Tibial nerve (tissue), 4 donors: ENCODE data around the gene SLC25A45. TPM values are rescaled to one million over a fixed set of nuclear protein-coding genes. Genes with fewer than 3 reads are reported as not detected.

Experiments
- DNase-seq, 2 donors: peaks; one replicate each; pipeline ENCODE4 v3.0.0-alpha.2; 2019; ENCODE audit warnings: low spot score in 2 of 2
- H3K27ac ChIP-seq, 4 donors: fragments of 200-600 bp; sonication (generic) in 3 of 4; one replicate each; pipeline ENCODE4 v1.5.1; 2017 to 2019; ENCODE audit warnings: mild to moderate bottlenecking in 1 of 4
- H3K27me3 ChIP-seq, 2 donors: fragments of 200-600 bp; sonication (generic) in 1 of 2; one replicate each; pipeline versions ENCODE4 v1.5.1 to v1.6.0; 2017 to 2019
- H3K36me3 ChIP-seq, 3 donors: fragments of 200-600 bp; sonication (generic); one replicate each; pipeline ENCODE4 v1.5.1; 2018 to 2019
- H3K4me1 ChIP-seq, 4 donors: fragments of 200-600 bp; sonication (generic) in 3 of 4; one replicate each; pipeline ENCODE4 v1.5.1; 2017 to 2019
- H3K4me3 ChIP-seq, 4 donors: fragments of 200-600 bp; sonication (generic) in 3 of 4; one replicate each; pipeline ENCODE4 v1.5.1; 2017 to 2019; ENCODE audit warnings: mild to moderate bottlenecking in 1 of 4, moderate library complexity in 1 of 4
- H3K9me3 ChIP-seq, 4 donors: fragments of 200-600 bp; sonication (generic) in 3 of 4; one replicate each; pipeline ENCODE4 v1.5.1; 2017 to 2019
- EP300 ChIP-seq, 2 donors: sonication (generic); formaldehyde crosslinking; IDR thresholded peaks; one replicate each; pipeline ENCODE4 v1.6.1; 2017; ENCODE audit warnings: antibody characterized with exemption in 2 of 2, mild to moderate bottlenecking in 1 of 2
- POLR2A ChIP-seq, 2 donors: fragments of 450-650 bp; IDR thresholded peaks; one replicate each; pipeline ENCODE4 v1.6.1; 2017; ENCODE audit warnings: antibody characterized with exemption in 2 of 2, mild to moderate bottlenecking in 2 of 2, moderate library complexity in 2 of 2
- WGBS, 2 donors: methylation state at CpG; one replicate each; pipeline ENCODE4 v1.1.5; 2018; 5-methylcytosine and 5-hydroxymethylcytosine counted together
- total RNA-seq, 4 donors: library from RNA; depleted of rRNA; stranded (reverse); fragments of >200 nt; gene quantifications; one replicate each; pipeline ENCODE4 v1.1.0, GENCODE V29; 2016
- TF ChIP-seq, protein P1 (sequence below), 5 experiments: fragments of 200-600 bp in 3 of 5; fragments of 450-650 bp in 2 of 5; sonication (generic) in 3 of 5; IDR thresholded peaks; one replicate each; pipeline ENCODE4 v1.5.1; 2016 to 2019; ENCODE audit warnings: antibody characterized with exemption in 5 of 5, mild to moderate bottlenecking in 3 of 5, moderate library complexity in 2 of 5

The SLC25A45 gene
- total RNA-seq, 4 donors from 2014 or later = 1.8 to 22.5 (median 8.5) TPM

DNA sequence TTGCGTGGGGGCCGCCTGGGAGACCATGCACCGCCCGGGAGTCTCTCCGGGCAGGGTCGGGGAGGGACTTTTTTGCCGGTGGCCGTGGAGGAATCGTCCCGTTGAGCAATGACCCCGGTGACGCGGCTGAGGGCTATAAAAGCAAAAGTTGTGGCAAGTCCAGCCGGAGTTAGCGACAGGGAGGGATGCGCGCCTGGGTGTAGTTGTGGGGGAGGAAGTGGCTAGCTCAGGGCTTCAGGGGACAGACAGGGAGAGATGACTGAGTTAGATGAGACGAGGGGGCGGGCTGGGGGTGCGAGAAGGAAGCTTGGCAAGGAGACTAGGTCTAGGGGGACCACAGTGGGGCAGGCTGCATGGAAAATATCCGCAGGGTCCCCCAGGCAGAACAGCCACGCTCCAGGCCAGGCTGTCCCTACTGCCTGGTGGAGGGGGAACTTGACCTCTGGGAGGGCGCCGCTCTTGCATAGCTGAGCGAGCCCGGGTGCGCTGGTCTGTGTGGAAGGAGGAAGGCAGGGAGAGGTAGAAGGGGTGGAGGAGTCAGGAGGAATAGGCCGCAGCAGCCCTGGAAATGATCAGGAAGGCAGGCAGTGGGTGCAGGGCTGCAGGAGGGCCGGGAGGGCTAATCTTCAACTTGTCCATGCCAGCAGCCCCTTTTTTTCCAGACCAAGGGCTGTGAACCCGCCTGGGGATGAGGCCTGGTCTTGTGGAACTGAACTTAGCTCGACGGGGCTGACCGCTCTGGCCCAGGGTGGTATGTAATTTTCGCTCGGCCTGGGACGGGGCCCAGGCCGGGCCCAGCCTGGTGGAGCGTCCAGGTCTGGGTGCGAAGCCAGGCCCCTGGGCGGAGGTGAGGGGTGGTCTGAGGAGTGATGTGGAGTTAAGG lies 40.4 kb upstream of the SLC25A45 start, which contains the start of gene NEAT1:
TSS of gene NEAT1 (plus strand) at position 166 of the 883 bp plus-strand sequence.
- Histone ChIP-seq H3K27ac (peak within 1 kb of the TSS; percentile 98 to 100 (median 99)), H3K27me3 (no peaks in the 10 kb centered on the region), H3K4me3 (peak within 1 kb of the TSS; percentile 71 to 89 (median 80)), H3K9me3 (no peaks in the 10 kb centered on the region), H3K4me1 (peaks cover 0 to 43% (median 33%) of the 10 kb centered on the region in 4 donors), H3K36me3 (peaks cover 2 to 46% (median 12%) of the 10 kb centered on the region in 3 donors)
- 0 to 2% methylated on average over 31 to 39 of the region's 40 CpGs for whole genome bisulfite sequencing, 2 donors
- TF ChIP-seq POLR2A (IDR thresholded peaks at IDR 0.05) (peak; percentile 100), EP300 (IDR thresholded peaks at IDR 0.05) (peak in 1 of 2 donors; percentile 100)
- TF ChIP-seq, protein P1, sequence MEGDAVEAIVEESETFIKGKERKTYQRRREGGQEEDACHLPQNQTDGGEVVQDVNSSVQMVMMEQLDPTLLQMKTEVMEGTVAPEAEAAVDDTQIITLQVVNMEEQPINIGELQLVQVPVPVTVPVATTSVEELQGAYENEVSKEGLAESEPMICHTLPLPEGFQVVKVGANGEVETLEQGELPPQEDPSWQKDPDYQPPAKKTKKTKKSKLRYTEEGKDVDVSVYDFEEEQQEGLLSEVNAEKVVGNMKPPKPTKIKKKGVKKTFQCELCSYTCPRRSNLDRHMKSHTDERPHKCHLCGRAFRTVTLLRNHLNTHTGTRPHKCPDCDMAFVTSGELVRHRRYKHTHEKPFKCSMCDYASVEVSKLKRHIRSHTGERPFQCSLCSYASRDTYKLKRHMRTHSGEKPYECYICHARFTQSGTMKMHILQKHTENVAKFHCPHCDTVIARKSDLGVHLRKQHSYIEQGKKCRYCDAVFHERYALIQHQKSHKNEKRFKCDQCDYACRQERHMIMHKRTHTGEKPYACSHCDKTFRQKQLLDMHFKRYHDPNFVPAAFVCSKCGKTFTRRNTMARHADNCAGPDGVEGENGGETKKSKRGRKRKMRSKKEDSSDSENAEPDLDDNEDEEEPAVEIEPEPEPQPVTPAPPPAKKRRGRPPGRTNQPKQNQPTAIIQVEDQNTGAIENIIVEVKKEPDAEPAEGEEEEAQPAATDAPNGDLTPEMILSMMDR (IDR thresholded peaks at IDR 0.05) = peak in 2 of 5 experiments; percentile 42 to 53
- DNase-seq = peak; percentile 98 to 99

DNA sequence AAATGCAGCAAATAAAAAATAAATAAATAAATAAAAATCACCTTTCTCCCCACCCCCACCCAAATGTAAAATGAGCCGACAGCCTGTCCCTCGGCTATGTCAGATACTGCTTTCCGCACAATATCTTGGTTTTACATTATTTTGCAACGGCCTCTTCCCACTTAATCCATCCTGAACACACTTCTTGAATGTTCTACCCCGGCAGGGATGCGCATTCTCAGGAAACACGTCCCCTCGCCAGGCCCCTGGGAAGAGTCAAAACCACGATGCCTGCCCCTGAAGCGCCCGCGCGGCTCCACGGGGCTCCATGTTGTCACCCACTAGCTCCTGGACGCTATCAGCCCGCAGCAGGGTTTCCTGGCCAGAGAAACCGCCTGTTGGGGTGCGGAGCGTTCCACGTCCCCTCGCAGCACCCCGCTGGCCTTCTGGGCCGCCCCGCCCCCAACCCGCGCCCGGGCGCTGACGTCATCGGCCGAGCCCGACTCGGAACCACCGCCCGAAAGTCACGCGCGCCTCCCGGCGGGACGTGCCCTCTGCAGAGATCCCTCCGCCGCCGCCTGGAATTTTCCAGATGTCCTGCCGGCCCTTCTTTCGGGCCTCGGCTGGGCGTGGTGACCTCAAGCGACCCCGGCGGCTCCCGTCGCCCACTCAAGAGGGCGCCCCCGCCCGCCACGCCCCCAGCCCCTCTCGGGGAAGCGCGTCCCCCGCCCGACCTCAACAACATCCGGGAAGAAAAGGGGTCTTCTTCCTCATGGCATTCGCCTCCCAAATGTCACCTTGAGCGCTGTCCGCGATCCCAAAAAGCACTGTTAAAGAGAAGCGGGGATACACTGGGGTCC lies 39.6 kb upstream of the SLC25A45 start:
- Histone ChIP-seq H3K9me3 (no peaks in the 10 kb centered on the region), H3K27ac (peak overlapping the region; percentile 98 to 100 (median 99)), H3K4me1 (peaks cover 0 to 43% (median 36%) of the 10 kb centered on the region in 4 donors), H3K4me3 (peak overlapping the region; percentile 71 to 89 (median 80)), H3K36me3 (peaks cover 2 to 38% (median 12%) of the 10 kb centered on the region in 3 donors), H3K27me3 (no peaks in the 10 kb centered on the region)
- 0 to 1% methylated on average over 39 to 58 of the region's 68 CpGs for whole genome bisulfite sequencing, 2 donors
- TF ChIP-seq, protein P1 (IDR thresholded peaks at IDR 0.05) = peak in 2 of 5 experiments; percentile 17 to 25
- TF ChIP-seq EP300 (IDR thresholded peaks at IDR 0.05) (peak; percentile 84 to 99), POLR2A (IDR thresholded peaks at IDR 0.05) (peak; percentile 86)
- peak; percentile 95 to 96 for DNase-seq

DNA sequence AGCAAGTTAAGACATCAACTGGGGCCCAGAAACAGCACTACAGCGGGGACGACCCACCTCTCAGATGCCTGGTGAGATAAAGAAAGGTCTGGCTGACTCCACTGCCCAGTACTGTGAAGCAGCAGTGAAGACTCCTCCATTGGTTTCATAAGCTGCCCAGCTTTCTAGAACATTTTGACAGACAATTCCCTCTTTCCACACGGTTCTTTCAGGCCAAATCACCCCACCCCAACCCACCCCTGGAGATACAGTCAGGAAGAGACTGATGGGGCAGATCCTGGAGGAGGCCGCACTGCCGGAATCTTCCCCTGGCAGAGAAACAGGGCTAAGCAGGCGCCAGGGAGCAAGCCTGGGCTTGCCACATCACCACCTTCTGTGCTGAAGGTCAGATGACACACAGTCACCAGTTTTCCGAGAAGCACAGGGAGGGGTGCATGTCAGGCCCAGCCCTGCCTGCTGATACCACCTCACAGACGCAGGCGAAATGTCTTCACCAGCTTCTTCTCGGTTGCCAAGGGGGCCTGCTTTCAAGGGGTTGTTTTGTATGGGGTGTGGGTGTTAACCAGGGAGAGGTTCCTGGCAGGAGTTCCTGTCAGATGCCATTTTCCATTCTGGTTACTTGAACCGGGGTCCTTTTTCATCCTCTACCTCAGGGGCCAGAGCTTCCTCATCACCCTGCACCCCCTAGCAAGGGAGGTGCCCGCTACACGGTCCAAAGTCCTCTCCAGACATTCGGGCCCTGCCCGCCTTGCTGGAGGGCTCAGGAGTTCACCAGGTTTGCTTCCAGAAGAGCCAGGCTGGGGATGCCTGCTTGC lies 38.7 kb upstream of the SLC25A45 start:
- H3K36me3 ChIP-seq = peaks cover 2 to 30% (median 12%) of the 10 kb centered on the region in 3 donors
- 9 to 12% methylated on average over 15 of the region's 15 CpGs for WGBS, 2 donors
- H3K4me3 ChIP-seq = peak overlapping the region; percentile 71 to 89 (median 80)
- peak overlapping the region; percentile 98 to 100 (median 99) for H3K27ac ChIP-seq
- H3K27me3 ChIP-seq = no peaks in the 10 kb centered on the region
- H3K4me1 ChIP-seq = peaks cover 0 to 47% (median 42%) of the 10 kb centered on the region in 4 donors
- no peaks in the 10 kb centered on the region for H3K9me3 ChIP-seq
- TF ChIP-seq EP300 (IDR thresholded peaks at IDR 0.05) (peak; percentile 100), POLR2A (IDR thresholded peaks at IDR 0.05) (peak; percentile 43 to 69)
- TF ChIP-seq, protein P1 (IDR thresholded peaks at IDR 0.05) = peak in 1 of 5 experiments; percentile 34
- DNase-seq = peak; percentile 92 to 99

DNA sequence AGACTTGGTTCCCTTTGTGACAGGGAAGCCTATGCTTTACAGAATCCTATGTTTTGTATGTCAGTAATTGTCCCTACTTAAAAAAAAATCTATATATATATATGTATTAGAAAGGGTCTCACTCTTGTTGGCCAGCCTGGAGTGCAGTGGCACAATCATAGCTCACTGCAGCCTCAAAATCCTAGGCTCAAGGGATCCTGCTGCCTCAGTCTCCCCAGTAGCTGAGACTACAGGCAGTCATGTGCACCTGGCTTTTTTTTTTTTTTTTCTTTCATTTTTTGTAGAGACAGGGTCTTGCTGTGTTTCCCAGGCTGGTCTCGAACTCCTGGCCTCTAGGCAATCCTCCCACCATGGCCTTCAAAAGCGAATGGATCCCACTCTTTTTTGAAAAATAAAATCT lies 38.1 kb upstream of the SLC25A45 start:
- no peak for DNase-seq
- Histone ChIP-seq H3K9me3 (no peaks in the 10 kb centered on the region), H3K27me3 (no peaks in the 10 kb centered on the region), H3K27ac (peak overlapping the region; percentile 98 to 100 (median 99)), H3K36me3 (peaks cover 2 to 24% (median 12%) of the 10 kb centered on the region in 3 donors), H3K4me1 (peaks cover 0 to 53% (median 45%) of the 10 kb centered on the region in 4 donors), H3K4me3 (peak overlapping the region; percentile 10 to 80 (median 50))
- TF ChIP-seq POLR2A (IDR thresholded peaks at IDR 0.05) (no peak), EP300 (IDR thresholded peaks at IDR 0.05) (no peak)
- 69 to 70% methylated on average over 2 of the region's 2 CpGs for WGBS, 2 donors
